Vagina (tissue), 2 donors: ENCODE results near the gene PLA2G10.

Source experiments
- POLR2AphosphoS5 ChIP-seq, 2 donors: sonication (generic); formaldehyde crosslinking; IDR thresholded peaks; one replicate each; pipeline ENCODE4 v1.9.0; 2017; ENCODE audit warnings: antibody characterized with exemption in 2 of 2, mild to moderate bottlenecking in 2 of 2, low read depth in 1 of 2; ENCODE audit not compliant: insufficient read depth in 1 of 2
- TF ChIP-seq, protein P1 (sequence below), 3 experiments: fragments of 450-650 bp in 2 of 3; fragments of 200-600 bp in 1 of 3; sonication (generic) in 1 of 3; IDR thresholded peaks; one replicate each; pipeline ENCODE4 v1.5.1; 2017 to 2019; ENCODE audit warnings: antibody characterized with exemption in 3 of 3, mild to moderate bottlenecking in 2 of 3, moderate library complexity in 2 of 3

DNA sequence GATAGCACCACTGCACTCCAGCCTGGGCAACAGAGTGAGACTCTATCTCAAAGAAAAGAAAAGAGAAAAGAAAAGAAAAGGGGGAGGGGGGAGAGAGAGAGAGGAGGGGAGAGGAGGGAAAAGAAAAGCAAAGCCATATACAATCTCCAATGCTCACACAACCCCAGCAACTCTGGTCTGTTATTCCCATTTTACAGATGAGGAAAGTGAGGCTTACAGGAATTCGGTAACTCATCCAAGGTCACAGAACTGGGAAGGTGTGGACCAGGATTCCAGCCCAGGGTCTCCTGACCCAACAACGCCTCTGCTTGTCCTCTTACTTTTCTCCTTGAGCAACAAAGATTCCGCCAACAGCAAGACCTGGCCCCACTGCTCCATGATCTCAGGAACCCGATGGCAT, 13.0 kb downstream of the PLA2G10 start:
- TF ChIP-seq, protein P1, sequence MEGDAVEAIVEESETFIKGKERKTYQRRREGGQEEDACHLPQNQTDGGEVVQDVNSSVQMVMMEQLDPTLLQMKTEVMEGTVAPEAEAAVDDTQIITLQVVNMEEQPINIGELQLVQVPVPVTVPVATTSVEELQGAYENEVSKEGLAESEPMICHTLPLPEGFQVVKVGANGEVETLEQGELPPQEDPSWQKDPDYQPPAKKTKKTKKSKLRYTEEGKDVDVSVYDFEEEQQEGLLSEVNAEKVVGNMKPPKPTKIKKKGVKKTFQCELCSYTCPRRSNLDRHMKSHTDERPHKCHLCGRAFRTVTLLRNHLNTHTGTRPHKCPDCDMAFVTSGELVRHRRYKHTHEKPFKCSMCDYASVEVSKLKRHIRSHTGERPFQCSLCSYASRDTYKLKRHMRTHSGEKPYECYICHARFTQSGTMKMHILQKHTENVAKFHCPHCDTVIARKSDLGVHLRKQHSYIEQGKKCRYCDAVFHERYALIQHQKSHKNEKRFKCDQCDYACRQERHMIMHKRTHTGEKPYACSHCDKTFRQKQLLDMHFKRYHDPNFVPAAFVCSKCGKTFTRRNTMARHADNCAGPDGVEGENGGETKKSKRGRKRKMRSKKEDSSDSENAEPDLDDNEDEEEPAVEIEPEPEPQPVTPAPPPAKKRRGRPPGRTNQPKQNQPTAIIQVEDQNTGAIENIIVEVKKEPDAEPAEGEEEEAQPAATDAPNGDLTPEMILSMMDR (IDR thresholded peaks at IDR 0.05): no peak
- no peak for TF ChIP-seq POLR2AphosphoS5 (IDR thresholded peaks at IDR 0.05; ENCODE audit: insufficient read depth in 1 of 2, low read depth in 1 of 2)
